Skeletal muscle satellite cell (primary cell): Measurements from ENCODE around the gene DENND4A.
A peak's percentile ranks its signal among the peaks of the same experiment; 100 is the strongest.

Experiments
- H3K27me3 ChIP-seq: 2 replicates; pipeline ENCODE4 v1.7.0; 2013; ENCODE audit warnings: low read length; ENCODE audit not compliant: control insufficient read depth, insufficient read depth
- H3K36me3 ChIP-seq: 2 replicates; pipeline ENCODE4 v1.7.0; 2013; ENCODE audit warnings: mild to moderate bottlenecking, control low read depth, low read length; ENCODE audit not compliant: insufficient read depth
- H3K4me1 ChIP-seq: 2 replicates; pipeline ENCODE4 v1.7.0; 2013; ENCODE audit warnings: low read length; ENCODE audit not compliant: control insufficient read depth, insufficient read depth
- H3K4me2 ChIP-seq: 2 replicates; pipeline ENCODE4 v1.7.0; 2013; ENCODE audit warnings: mild to moderate bottlenecking, low read length
- H3K4me3 ChIP-seq: 2 replicates; pipeline ENCODE4 v1.7.0; 2013; ENCODE audit warnings: low read length
- H3K9ac ChIP-seq: 2 replicates; pipeline ENCODE4 v1.7.0; 2013; ENCODE audit warnings: mild to moderate bottlenecking, low read depth, low read length, moderate library complexity
- H3K9me3 ChIP-seq: replicated peaks from 2 replicates; pipeline ENCODE4 v1.7.0; 2013; ENCODE audit warnings: mild to moderate bottlenecking, control low read depth, low read length

The DENND4A gene

GRCh38 chr15:65688462-65688861, 103.6 kb downstream of the DENND4A start:
- Histone ChIP-seq H3K4me2 (no peak overlapping the region), H3K4me3 (no peak overlapping the region), H3K36me3 (peaks cover 17% of the 10 kb centered on the region), H3K27me3 (no peaks in the 10 kb centered on the region), H3K4me1 (no peaks in the 10 kb centered on the region), H3K9ac (no peak overlapping the region), H3K9me3 (no peaks in the 10 kb centered on the region)

- no peak overlapping the region for H3K4me3 ChIP-seq
- H3K36me3 ChIP-seq, result no peaks in the 10 kb centered on the region
- no peaks in the 10 kb centered on the region for H3K27me3 ChIP-seq
- H3K4me2 ChIP-seq, result no peak overlapping the region
- no peaks in the 10 kb centered on the region for H3K9me3 ChIP-seq
- no peaks in the 10 kb centered on the region for H3K4me1 ChIP-seq
- H3K9ac ChIP-seq, result no peak overlapping the region
These were observed 109.6 kb downstream of the DENND4A start for GRCh38 chr15:65682404-65682911.

- Histone ChIP-seq H3K4me3 (no peak overlapping the region), H3K9me3 (no peaks in the 10 kb centered on the region), H3K4me1 (no peaks in the 10 kb centered on the region), H3K27me3 (no peaks in the 10 kb centered on the region), H3K36me3 (no peaks in the 10 kb centered on the region), H3K9ac (no peak overlapping the region), H3K4me2 (no peak overlapping the region)
These were observed 111.5 kb downstream of the DENND4A start for GRCh38 chr15:65680544-65680943.

GRCh38 chr15:65676123-65676522, 116.0 kb downstream of the DENND4A start:
- Histone ChIP-seq H3K9me3 (no peaks in the 10 kb centered on the region), H3K27me3 (no peaks in the 10 kb centered on the region), H3K9ac (no peak overlapping the region), H3K4me2 (no peak overlapping the region), H3K4me3 (no peak overlapping the region), H3K4me1 (no peaks in the 10 kb centered on the region), H3K36me3 (no peaks in the 10 kb centered on the region)

GRCh38 chr15:65675551-65675950, 116.5 kb downstream of the DENND4A start:
- no peak overlapping the region for H3K4me3 ChIP-seq
- H3K36me3 ChIP-seq, result peaks cover 5% of the 10 kb centered on the region
- H3K4me2 ChIP-seq, result no peak overlapping the region
- no peaks in the 10 kb centered on the region for H3K9me3 ChIP-seq
- no peak overlapping the region for H3K9ac ChIP-seq
- no peaks in the 10 kb centered on the region for H3K4me1 ChIP-seq
- no peaks in the 10 kb centered on the region for H3K27me3 ChIP-seq

- no peak overlapping the region for H3K4me2 ChIP-seq
- H3K27me3 ChIP-seq, result no peaks in the 10 kb centered on the region
- H3K9ac ChIP-seq, result no peak overlapping the region
- peaks cover 12% of the 10 kb centered on the region for H3K4me1 ChIP-seq
- no peaks in the 10 kb centered on the region for H3K9me3 ChIP-seq
- H3K4me3 ChIP-seq, result no peak overlapping the region
- H3K36me3 ChIP-seq, result peaks cover 19% of the 10 kb centered on the region
These were observed 125.8 kb downstream of the DENND4A start for GRCh38 chr15:65666257-65666656.

GRCh38 chr15:65663521-65663920, 128.6 kb downstream of the DENND4A start:
- peaks cover 3% of the 10 kb centered on the region for H3K36me3 ChIP-seq
- no peak overlapping the region for H3K4me2 ChIP-seq
- no peak overlapping the region for H3K9ac ChIP-seq
- H3K27me3 ChIP-seq, result no peaks in the 10 kb centered on the region
- peaks cover 25% of the 10 kb centered on the region for H3K4me1 ChIP-seq
- no peaks in the 10 kb centered on the region for H3K9me3 ChIP-seq
- no peak overlapping the region for H3K4me3 ChIP-seq

GRCh38 chr15:65660927-65661326, 131.2 kb downstream of the DENND4A start:
- H3K9ac ChIP-seq, result no peak overlapping the region
- H3K36me3 ChIP-seq, result peaks cover 9% of the 10 kb centered on the region
- no peak overlapping the region for H3K4me3 ChIP-seq
- no peak overlapping the region for H3K4me2 ChIP-seq
- H3K9me3 ChIP-seq, result no peaks in the 10 kb centered on the region
- H3K4me1 ChIP-seq, result peaks cover 18% of the 10 kb centered on the region
- no peaks in the 10 kb centered on the region for H3K27me3 ChIP-seq

GRCh38 chr15:65659502-65660052, 132.5 kb downstream of the DENND4A start:
- Histone ChIP-seq H3K4me1 (peaks cover 29% of the 10 kb centered on the region), H3K9ac (no peak overlapping the region), H3K27me3 (no peaks in the 10 kb centered on the region), H3K9me3 (no peaks in the 10 kb centered on the region), H3K4me2 (no peak overlapping the region), H3K4me3 (no peak overlapping the region), H3K36me3 (peaks cover 10% of the 10 kb centered on the region)

- H3K4me3 ChIP-seq, result no peak overlapping the region
- H3K9ac ChIP-seq, result no peak overlapping the region
- H3K4me1 ChIP-seq, result peaks cover 42% of the 10 kb centered on the region
- no peaks in the 10 kb centered on the region for H3K9me3 ChIP-seq
- no peaks in the 10 kb centered on the region for H3K27me3 ChIP-seq
- peaks cover 14% of the 10 kb centered on the region for H3K36me3 ChIP-seq
- no peak overlapping the region for H3K4me2 ChIP-seq
These were observed 136.6 kb downstream of the DENND4A start for GRCh38 chr15:65655457-65655856.

GRCh38 chr15:65655026-65655425, 137.1 kb downstream of the DENND4A start:
- H3K4me2 ChIP-seq, result no peak overlapping the region
- H3K4me1 ChIP-seq, result peaks cover 38% of the 10 kb centered on the region
- peaks cover 14% of the 10 kb centered on the region for H3K36me3 ChIP-seq
- no peak overlapping the region for H3K9ac ChIP-seq
- H3K9me3 ChIP-seq, result no peaks in the 10 kb centered on the region
- no peak overlapping the region for H3K4me3 ChIP-seq
- no peaks in the 10 kb centered on the region for H3K27me3 ChIP-seq

GRCh38 chr15:65653801-65654521, 138.1 kb downstream of the DENND4A start:
- H3K4me2 ChIP-seq, result peak overlapping the region; percentile 30
- H3K9me3 ChIP-seq, result no peaks in the 10 kb centered on the region
- H3K4me3 ChIP-seq, result no peak overlapping the region
- H3K4me1 ChIP-seq, result peaks cover 29% of the 10 kb centered on the region
- H3K27me3 ChIP-seq, result no peaks in the 10 kb centered on the region
- no peak overlapping the region for H3K9ac ChIP-seq
- H3K36me3 ChIP-seq, result peaks cover 14% of the 10 kb centered on the region
